ENCODE measurements around the gene TALDO1. TPM values are rescaled to one million over a fixed set of nuclear protein-coding genes. Genes with fewer than 3 reads are reported as not detected.

TALDO1 gene
- total RNA-seq, 1 experiment from 2014 or later = 108 TPM

DNA sequence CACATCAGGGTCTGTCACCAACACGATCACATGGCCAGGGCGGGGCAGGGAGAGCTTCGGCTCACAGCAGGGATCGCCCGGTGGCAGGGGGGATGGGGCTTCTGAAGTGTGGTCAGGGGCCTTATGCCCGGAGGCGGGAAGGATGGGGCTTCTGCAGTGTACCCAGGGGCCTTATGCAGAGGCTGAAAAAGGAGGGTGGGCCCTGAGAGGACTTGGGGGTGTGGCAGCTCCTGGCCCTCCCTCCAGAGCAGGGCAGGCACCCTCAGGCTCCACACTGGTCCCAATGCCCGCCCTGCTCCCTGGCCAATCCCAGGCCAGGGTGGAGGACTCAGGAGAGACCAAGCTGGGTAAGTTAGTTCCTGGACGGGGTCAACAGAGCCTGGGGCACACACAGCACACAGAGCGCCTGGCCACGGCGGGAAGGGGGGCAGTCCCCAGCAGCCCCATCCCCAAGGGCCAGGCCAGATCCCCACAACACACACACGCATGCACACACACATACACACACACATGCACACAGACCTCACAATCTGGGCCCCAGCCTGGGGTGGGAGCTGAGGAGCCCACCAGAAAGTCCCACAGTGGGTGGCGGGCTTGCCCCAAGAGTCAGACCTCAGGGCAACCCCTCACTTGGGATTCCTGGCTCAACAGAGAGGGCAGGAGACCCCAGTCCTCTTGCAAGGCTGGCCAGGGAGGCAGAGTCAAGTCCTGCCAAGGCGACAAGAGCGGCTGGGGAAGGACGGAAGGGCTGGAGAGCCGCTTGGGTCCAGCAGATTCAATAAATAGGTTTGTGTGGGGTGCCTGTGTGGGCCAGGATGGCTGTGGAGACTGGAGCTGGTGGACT is 43.7 kb downstream of the TALDO1 start:
- Histone ChIP-seq H3K4me1 (peaks cover 32% of the 10 kb centered on the region), H3K27me3 (no peaks in the 10 kb centered on the region), H3K4me3 (no peak overlapping the region), H3K9me3 (replicated peaks) (no peaks in the 10 kb centered on the region), H3K27ac (no peak overlapping the region), H3K36me3 (no peaks in the 10 kb centered on the region)
- peak; percentile 61 to 65 for DNase-seq

- Histone ChIP-seq H3K4me1 (peaks cover 31% of the 10 kb centered on the region), H3K27me3 (no peaks in the 10 kb centered on the region), H3K27ac (no peak overlapping the region)
These were observed 44.6 kb downstream of the TALDO1 start for GRCh38 chr11:791658-792534.

GRCh38 chr11:792535-792821 is 45.2 kb downstream of the TALDO1 start:
- no peaks in the 10 kb centered on the region for H3K27me3 ChIP-seq
- H3K9me3 ChIP-seq (replicated peaks) = no peaks in the 10 kb centered on the region
- no peaks in the 10 kb centered on the region for H3K36me3 ChIP-seq
- H3K4me1 ChIP-seq = peaks cover 32% of the 10 kb centered on the region
- no peak overlapping the region for H3K4me3 ChIP-seq
- DNase-seq = no peak
- H3K27ac ChIP-seq = no peak overlapping the region

More at GRCh38 chr11:791658-792534, 44.6 kb downstream of the TALDO1 start:
- Histone ChIP-seq H3K9me3 (replicated peaks) (no peaks in the 10 kb centered on the region), H3K4me3 (no peak overlapping the region), H3K36me3 (no peaks in the 10 kb centered on the region)
- peak in 1 of 2 experiments; percentile 2 for DNase-seq

DNA sequence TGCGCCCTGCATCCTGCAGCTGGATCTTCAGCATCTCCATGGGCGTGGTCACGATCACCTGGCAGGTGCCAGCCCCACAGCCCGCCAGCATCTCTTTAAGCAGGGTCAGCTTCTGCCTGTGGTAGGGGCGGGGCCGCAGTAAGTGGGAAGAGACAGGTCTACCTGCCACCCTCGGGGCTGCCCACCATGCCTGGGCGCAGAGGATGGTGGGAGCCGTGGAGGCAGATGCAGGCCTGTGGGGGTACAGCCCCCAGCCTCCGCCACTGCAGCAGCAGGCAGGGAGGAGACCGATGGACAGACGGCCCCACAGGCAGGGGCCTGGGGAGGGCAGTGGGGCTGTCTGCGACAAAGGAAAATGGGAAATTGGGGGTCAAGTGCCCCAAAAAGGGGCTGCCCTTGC is 45.6 kb downstream of the TALDO1 start:
- no peak overlapping the region for H3K4me3 ChIP-seq
- H3K27ac ChIP-seq = no peak overlapping the region
- H3K27me3 ChIP-seq = no peaks in the 10 kb centered on the region
- no peaks in the 10 kb centered on the region for H3K9me3 ChIP-seq (replicated peaks)
- H3K4me1 ChIP-seq = peaks cover 32% of the 10 kb centered on the region
- DNase-seq = no peak
- H3K36me3 ChIP-seq = no peaks in the 10 kb centered on the region

GRCh38 chr11:793556-793955 is 46.3 kb downstream of the TALDO1 start:
- no peaks in the 10 kb centered on the region for H3K9me3 ChIP-seq (replicated peaks)
- H3K36me3 ChIP-seq = no peaks in the 10 kb centered on the region
- peaks cover 31% of the 10 kb centered on the region for H3K4me1 ChIP-seq
- H3K4me3 ChIP-seq = no peak overlapping the region
- no peaks in the 10 kb centered on the region for H3K27me3 ChIP-seq
- peak in 1 of 2 experiments; percentile 4 for DNase-seq
- H3K27ac ChIP-seq = no peak overlapping the region

DNA sequence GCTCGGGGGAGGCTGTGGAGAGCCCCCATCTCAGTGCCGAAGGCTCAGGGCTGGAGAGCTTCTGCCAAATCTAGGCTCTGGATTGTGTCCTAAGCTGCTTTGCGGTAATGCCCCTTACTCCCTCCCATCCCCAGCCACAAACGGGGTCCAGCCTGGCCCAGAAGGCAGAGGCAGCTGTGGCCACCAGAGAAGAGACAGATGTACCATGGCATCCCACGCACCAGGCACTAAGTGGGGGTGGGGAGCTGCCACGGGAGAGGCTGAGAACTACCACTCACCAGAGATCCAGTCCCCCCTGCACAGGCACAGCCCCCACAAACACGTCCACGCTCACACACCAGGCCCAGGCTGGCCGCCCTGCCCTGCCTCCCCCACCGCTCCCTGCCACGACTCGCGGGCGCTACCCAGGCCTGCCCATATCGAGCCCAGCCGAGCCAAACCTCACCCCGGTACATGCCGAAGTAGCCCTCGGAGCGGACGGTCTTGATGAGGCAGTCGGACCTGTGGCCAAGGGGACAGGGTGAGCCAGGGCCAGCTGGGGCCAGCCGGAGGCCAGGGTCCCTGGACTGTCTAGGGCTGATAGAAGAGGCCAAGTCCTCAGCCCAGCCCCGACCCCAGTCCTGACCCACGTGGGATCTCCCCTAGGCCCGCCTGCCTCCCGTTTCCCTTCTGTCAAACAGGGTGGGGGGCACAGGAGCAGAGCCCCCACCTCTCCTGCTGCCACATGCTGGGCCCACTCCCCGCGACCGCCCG is 46.9 kb downstream of the TALDO1 start:
- peaks cover 25% of the 10 kb centered on the region for H3K4me1 ChIP-seq
- H3K4me3 ChIP-seq = no peak overlapping the region
- H3K9me3 ChIP-seq (replicated peaks) = no peaks in the 10 kb centered on the region
- H3K36me3 ChIP-seq = no peaks in the 10 kb centered on the region
- H3K27me3 ChIP-seq = no peaks in the 10 kb centered on the region
- peak in 1 of 2 experiments; percentile 24 for DNase-seq
- H3K27ac ChIP-seq = no peak overlapping the region

GRCh38 chr11:794766-795633 is 47.7 kb downstream of the TALDO1 start:
- no peaks in the 10 kb centered on the region for H3K9me3 ChIP-seq (replicated peaks)
- no peaks in the 10 kb centered on the region for H3K27me3 ChIP-seq
- H3K27ac ChIP-seq = peak overlapping the region; percentile 43; the same call in 1 of the 2 replicates
- H3K4me1 ChIP-seq = peaks cover 19% of the 10 kb centered on the region
- H3K36me3 ChIP-seq = no peaks in the 10 kb centered on the region
- H3K4me3 ChIP-seq = peak overlapping the region; percentile 71
- peak in 1 of 2 experiments; percentile 6 for DNase-seq

GRCh38 chr11:795634-796564 is 48.6 kb downstream of the TALDO1 start:
- DNase-seq = peak; percentile 94
- H3K36me3 ChIP-seq = peaks cover under 1% of the 10 kb centered on the region; the same call in 1 of the 2 replicates
- H3K9me3 ChIP-seq (replicated peaks) = no peaks in the 10 kb centered on the region
- H3K4me3 ChIP-seq = peak overlapping the region; percentile 71
- H3K27ac ChIP-seq = peak overlapping the region; percentile 53
- no peaks in the 10 kb centered on the region for H3K27me3 ChIP-seq
- H3K4me1 ChIP-seq = peaks cover 17% of the 10 kb centered on the region

DNA sequence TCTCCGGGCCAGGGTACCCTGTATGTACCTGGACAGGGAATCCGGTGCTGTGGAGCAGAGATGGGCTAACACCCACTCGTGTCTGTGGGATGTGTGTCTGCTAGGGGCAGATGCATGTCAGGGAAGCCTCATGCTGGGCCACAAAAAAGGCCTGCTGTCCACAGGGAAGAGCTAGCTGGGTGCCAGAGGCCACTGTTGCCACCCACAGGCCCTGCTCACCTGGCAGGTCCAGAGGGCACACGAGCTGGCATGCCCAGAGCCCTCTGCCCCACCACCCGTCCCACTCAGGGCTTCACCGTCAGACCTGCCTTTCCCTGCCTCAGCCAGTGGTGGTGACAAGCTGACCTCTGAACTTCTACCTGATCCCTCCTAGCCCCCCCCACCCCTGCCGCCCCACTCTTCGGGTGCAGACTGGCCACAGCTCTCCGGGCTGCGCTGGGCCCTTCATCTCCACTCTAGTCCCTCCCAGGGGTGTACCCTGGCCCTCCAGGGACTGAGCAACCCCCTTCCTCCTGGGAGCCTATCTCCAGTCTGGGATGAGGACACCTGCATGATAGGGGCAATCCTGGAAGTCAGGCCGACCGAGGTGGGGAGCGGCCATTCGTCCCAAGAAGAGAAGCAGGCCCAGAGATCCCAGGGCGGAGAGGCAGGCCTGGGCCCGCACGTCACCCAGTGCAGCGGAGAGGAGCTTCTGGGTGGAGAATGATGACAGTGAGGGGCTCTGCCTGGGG is 49.5 kb downstream of the TALDO1 start:
- DNase-seq = no peak
- Histone ChIP-seq H3K27ac (peak overlapping the region; percentile 53), H3K27me3 (no peaks in the 10 kb centered on the region), H3K9me3 (replicated peaks) (no peaks in the 10 kb centered on the region), H3K36me3 (peaks cover 3% of the 10 kb centered on the region; the same call in 1 of the 2 replicates), H3K4me1 (peaks cover 17% of the 10 kb centered on the region), H3K4me3 (peak overlapping the region; percentile 71)

DNA sequence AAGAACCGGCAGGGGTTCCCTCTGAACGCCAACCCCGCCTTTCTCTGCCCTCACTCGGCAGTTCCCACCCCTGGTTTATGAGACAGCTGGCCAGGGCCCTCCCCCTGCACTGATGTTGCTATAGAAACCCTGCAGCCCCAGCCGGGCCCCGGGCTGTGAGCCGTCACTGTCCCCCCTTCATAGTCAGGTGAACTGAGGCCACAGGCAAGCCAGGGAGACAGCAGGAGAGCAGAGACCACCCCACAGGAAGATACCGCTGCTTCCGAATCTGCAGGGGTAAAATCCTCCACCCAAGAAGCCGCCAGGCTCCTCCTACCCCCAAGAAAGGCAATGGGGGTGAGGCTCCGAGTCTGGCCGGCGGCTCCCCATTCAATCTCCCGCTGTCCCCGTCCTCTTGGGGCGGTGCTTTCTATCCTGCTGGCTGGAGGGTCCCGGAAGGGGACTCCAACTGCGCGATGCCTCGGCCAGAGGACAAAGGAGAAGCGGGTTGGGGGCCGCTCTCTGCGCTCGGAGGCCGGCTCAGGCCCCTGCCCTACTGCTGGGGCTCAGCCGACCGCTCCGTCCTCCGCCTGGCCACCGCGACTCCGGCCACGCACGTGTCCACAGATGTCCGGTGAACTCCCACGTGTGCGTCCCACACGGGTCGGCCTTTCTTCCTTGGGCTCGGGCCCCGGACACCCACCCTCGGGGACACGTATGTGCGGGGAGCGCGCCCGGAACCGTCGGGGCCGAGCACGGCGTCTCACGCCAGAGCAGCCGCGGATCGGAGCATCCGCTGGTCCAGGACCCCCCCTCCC is 50.2 kb downstream of the TALDO1 start:
- H3K4me1 ChIP-seq = peaks cover 18% of the 10 kb centered on the region
- H3K36me3 ChIP-seq = peaks cover 4% of the 10 kb centered on the region; the same call in 1 of the 2 replicates
- peak; percentile 93 to 94 for DNase-seq
- no peaks in the 10 kb centered on the region for H3K27me3 ChIP-seq
- H3K27ac ChIP-seq = peak overlapping the region; percentile 71
- H3K9me3 ChIP-seq (replicated peaks) = no peaks in the 10 kb centered on the region
- peak overlapping the region; percentile 71 for H3K4me3 ChIP-seq

DNA sequence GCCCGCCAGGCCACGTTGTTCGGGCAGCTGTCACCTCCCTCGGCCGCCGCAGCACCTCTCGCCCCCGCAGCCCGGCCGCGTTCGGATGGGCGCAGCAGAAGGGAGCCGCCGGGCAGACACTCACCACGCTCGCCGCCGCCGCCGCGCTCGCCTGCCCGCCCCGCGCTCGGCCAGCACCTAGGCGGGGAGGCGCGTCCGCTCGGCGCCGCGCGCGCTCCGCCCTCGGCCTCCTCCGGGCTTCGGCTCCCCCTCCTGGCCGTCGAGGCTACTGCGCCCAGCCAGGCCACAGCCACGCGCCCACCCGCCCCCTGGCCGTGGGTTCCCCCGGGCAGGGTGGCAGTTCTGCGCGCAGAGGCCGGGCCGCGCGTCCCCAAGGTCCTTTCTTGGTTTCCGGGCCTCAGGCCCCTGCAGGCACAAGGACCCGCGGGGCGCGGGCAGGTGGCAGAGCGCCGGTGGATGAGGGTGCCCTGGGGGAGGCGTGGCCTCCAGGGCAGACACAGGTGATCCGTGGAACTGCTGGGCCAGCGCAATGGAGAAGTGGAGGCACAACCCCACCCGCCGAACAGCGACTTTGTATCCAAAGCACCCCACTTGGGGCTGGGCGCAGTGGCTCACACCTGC is 50.9 kb downstream of the TALDO1 start, which contains the start of gene SLC25A22:
Gene SLC25A22, minus strand, starts transcription at position 189 of the 621 bp plus-strand sequence. CDS start 3,275 bp downstream, outside the sequence.
- peaks cover 24% of the 10 kb centered on the region for H3K4me1 ChIP-seq
- DNase-seq = peak; percentile 79 to 85

More for the DNA sequence above, 50.9 kb downstream of the TALDO1 start, which contains the start of gene SLC25A22:
- Histone ChIP-seq H3K9me3 (replicated peaks) (no peaks in the 10 kb centered on the region), H3K36me3 (peaks cover 6% of the 10 kb centered on the region; the same call in 1 of the 2 replicates), H3K4me3 (peak within 1 kb of the TSS; percentile 71), H3K27ac (peak within 1 kb of the TSS; percentile 71), H3K27me3 (no peaks in the 10 kb centered on the region)

Data from SJCRH30 (cell line).